Measurements from ENCODE around the gene GALNT17. TPM values are rescaled to one million over a fixed set of nuclear protein-coding genes. Genes with fewer than 3 reads are reported as not detected.

GALNT17 gene
- polyA plus RNA-seq, 1 donor (not counting 4 experiments of a cell fraction or from before 2014, with no cell fraction given) = not detected

DNA sequence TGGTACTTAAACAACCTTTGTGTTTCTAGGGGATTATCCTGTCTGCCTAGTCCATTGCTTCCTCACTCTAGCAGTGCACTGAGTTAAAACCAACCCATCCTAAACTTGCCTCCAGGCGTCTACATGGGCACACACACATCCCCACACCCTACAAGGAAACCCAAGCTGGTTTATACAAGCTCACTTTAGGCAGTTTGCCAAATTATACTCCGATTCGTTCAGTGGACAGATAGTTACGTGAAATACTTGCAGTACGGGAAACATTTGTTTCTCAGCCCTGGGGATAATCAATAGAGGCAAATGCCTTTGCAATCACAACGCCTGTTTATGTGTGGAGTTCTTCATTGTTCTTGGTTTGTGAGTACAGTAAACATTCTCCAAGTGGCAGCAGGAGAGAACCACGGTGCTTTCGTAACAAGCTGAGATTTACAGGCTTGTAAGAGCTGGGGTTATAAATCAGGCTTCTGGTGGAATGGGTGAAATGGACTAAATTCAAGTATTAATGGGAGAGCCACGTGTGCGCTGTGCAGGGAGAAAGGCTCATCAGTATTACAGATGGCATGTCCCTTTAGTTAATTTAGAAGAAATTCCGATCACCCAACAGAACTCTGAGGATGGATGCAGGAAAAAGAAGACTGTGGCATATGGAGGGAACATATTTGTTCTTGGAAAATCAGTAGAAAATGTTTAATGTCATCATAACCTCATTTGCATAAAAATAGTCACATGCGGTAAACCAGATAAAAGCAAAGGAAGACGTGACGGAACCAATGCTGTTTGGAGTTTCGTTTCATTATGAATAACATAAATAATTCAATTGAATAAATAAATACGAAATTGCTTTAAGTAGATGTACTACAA is 217.1 kb downstream of the GALNT17 start:
- H3K4me3 ChIP-seq (ENCODE audit: control insufficient read depth in 2 of 3, extremely low read depth in 1 of 3, insufficient read depth in 2 of 3, low read depth in 1 of 3, low read length in 3 of 3) = no peak overlapping the region
- TF ChIP-seq EZH2 (IDR thresholded peaks at IDR 0.05; ENCODE audit: low read length) (no peak), CTCF (optimal IDR thresholded peaks at IDR 0.05 in 1 of 3, IDR thresholded peaks at IDR 0.05 in 1 of 3, conservative IDR thresholded peaks at IDR 0.05 in 1 of 3; ENCODE audit: extremely low read depth in 1 of 3, insufficient read depth in 2 of 3, low read length in 3 of 3) (no peak)
- H2AFZ ChIP-seq (ENCODE audit: control insufficient read depth, low read length) = no peak overlapping the region
- FAIRE-seq (no peak), DNase-seq (ENCODE audit: low read depth, low spot score) (no peak)
- H3K36me3 ChIP-seq (ENCODE audit: control insufficient read depth in 2 of 2, extremely low read depth in 1 of 2, insufficient read depth in 2 of 2, low read length in 2 of 2) = no peaks in the 10 kb centered on the region
- no peaks in the 10 kb centered on the region for H3K4me1 ChIP-seq (ENCODE audit: control insufficient read depth, extremely low read depth, insufficient read depth, low read length)
- H3K9ac ChIP-seq (ENCODE audit: control insufficient read depth, extremely low read depth, insufficient read depth, low read length) = no peak overlapping the region
- H3K9me1 ChIP-seq (ENCODE audit: control insufficient read depth, extremely low read depth, insufficient read depth, low read length) = no peaks in the 10 kb centered on the region
- dilution Hi-C loops (cut with MboI; ENCODE audit: extremely low pct_ligation_motif_present, low sequenced_read_pairs) = no loop called here
- no peaks in the 10 kb centered on the region for H4K20me1 ChIP-seq (ENCODE audit: control insufficient read depth, extremely low read depth, insufficient read depth, low read length)
- H3K27ac ChIP-seq (ENCODE audit: control insufficient read depth, insufficient read depth, low read length) = no peak overlapping the region
- H3K4me2 ChIP-seq (ENCODE audit: control insufficient read depth, extremely low read depth, insufficient read depth, low read depth, low read length) = no peak overlapping the region
- no peaks in the 10 kb centered on the region for H3K79me2 ChIP-seq (ENCODE audit: control insufficient read depth, insufficient read depth, low read length)
- H3K9me3 ChIP-seq (ENCODE audit: control insufficient read depth, low read depth, low read length) = peaks cover 3% of the 10 kb centered on the region
- H3K27me3 ChIP-seq (ENCODE audit: control insufficient read depth, extremely low read depth, insufficient read depth, low read length) = no peaks in the 10 kb centered on the region

GRCh38 chr7:71349682-71350481 is 217.9 kb downstream of the GALNT17 start:
- Histone ChIP-seq H3K9ac (ENCODE audit: control insufficient read depth, extremely low read depth, insufficient read depth, low read length) (no peak overlapping the region), H3K4me2 (ENCODE audit: control insufficient read depth, extremely low read depth, insufficient read depth, low read depth, low read length) (no peak overlapping the region), H2AFZ (ENCODE audit: control insufficient read depth, low read length) (no peak overlapping the region), H3K4me3 (ENCODE audit: control insufficient read depth in 2 of 3, extremely low read depth in 1 of 3, insufficient read depth in 2 of 3, low read depth in 1 of 3, low read length in 3 of 3) (no peak overlapping the region), H3K79me2 (ENCODE audit: control insufficient read depth, insufficient read depth, low read length) (no peaks in the 10 kb centered on the region), H3K9me3 (ENCODE audit: control insufficient read depth, low read depth, low read length) (peaks cover 3% of the 10 kb centered on the region), H3K27ac (ENCODE audit: control insufficient read depth, insufficient read depth, low read length) (no peak overlapping the region), H3K27me3 (ENCODE audit: control insufficient read depth, extremely low read depth, insufficient read depth, low read length) (no peaks in the 10 kb centered on the region), H3K4me1 (ENCODE audit: control insufficient read depth, extremely low read depth, insufficient read depth, low read length) (no peaks in the 10 kb centered on the region), H3K9me1 (ENCODE audit: control insufficient read depth, extremely low read depth, insufficient read depth, low read length) (no peaks in the 10 kb centered on the region), H3K36me3 (ENCODE audit: control insufficient read depth in 2 of 2, extremely low read depth in 1 of 2, insufficient read depth in 2 of 2, low read length in 2 of 2) (no peaks in the 10 kb centered on the region), H4K20me1 (ENCODE audit: control insufficient read depth, extremely low read depth, insufficient read depth, low read length) (no peaks in the 10 kb centered on the region)
- FAIRE-seq (no peak), DNase-seq (ENCODE audit: low read depth, low spot score) (no peak)
- no peak for TF ChIP-seq EZH2 (IDR thresholded peaks at IDR 0.05; ENCODE audit: low read length)
- no peak for TF ChIP-seq CTCF (optimal IDR thresholded peaks at IDR 0.05 in 1 of 3, IDR thresholded peaks at IDR 0.05 in 1 of 3, conservative IDR thresholded peaks at IDR 0.05 in 1 of 3; ENCODE audit: extremely low read depth in 1 of 3, insufficient read depth in 2 of 3, low read length in 3 of 3)
- dilution Hi-C loops (cut with MboI; ENCODE audit: extremely low pct_ligation_motif_present, low sequenced_read_pairs) = no loop called here
